HG02973 (cell line): Measurements from ENCODE around the gene INIP.
"Not testable (repeated sequence)": the region's sequence is repeated elsewhere in the genome, so short reads cannot be mapped to it uniquely, and the experiment has no call there.

ENCODE experiments used
- ATAC-seq: cut with Tn5 transposase; IDR thresholded peaks from one replicate; pipeline ENCODE4 v1.9.1; 2021; ENCODE audit warnings: moderate library complexity; ENCODE audit not compliant: unreplicated experiment

The INIP gene

DNA sequence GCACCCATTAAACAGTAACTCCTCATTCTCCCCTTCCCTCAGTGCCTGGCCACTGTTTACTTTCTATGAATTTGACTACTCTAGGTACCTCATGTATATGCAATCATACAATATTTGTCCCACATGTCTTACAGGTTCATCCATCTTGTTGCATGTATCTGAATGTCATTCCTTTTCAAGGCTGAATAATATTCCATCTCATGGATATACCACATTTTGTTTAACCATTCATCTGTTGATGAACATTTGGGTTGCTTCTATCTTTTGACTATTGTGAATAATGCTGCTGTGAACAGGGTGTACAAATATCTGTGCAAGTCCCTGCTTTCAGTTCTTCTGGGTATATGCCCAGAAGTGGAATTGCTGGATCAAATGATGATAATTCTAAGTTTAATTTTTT, 40.9 kb downstream of the INIP start:
- no peak for ATAC-seq

DNA sequence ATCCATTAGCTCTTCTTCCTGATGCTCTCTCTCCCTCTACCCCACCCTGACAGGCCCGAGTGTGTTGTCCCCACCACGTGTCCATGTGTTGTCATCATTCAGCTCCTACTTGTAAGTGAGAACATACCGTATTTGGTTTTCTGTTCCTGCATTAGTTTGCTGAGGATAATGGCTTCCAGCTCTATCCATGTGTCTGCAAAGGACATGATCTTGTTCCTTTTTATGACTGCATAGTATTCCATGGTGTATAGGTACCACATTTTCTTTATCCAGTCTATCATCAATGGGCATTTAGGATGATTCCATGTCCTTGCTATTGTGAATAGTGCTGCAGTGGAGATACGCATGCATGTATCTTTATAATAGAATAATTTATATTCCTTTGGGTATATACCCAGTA, 44.7 kb downstream of the INIP start:
- not testable (repeated sequence) for ATAC-seq

DNA sequence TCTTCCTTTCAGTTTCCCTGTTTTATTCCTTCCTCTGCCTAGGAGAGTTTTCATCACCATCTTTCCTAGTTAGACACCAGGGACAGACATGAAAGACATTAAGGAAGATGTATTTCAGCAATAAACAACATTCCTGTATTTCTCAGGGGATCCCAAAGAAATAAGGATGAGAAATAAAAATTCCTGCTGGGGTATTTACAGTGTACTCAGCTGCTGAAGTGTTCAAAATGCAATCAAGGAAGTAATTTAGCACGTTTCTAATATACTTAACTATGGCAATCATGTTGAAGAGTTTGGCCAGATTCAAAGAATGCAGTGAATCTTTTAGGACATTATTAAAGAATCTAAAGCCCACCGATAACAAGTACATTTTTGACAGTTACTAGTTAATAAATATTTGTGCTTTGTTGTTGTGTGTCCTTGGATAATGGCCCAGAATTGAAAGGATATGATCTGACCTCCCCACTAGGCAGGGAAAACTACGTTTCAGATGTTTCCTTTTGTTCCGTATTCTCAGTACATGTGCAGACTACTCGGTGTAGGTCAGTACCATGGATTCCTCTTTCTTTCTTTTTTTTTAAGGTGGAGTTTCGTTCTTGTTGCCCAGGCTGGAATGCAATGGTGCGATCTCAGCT, 46.8 kb downstream of the INIP start:
- no peak for ATAC-seq

DNA sequence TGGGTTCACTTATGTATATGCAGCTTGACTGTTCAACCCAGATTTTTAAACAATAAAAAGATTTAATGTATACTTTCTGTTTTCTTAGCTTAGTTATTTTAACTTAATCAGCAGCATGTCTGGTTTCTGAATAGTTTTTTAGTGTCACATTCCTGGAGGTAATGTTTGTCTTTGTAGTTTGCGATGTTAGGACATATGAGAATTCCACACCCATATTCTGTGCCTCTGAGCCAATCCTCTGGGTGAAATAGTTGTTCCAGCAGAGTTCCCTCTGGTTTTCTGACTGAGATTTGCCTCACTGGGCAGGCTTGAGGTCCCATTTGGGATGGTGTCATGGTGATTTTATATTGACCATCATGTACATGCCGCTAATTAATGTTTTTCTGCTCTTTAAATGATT, 48.6 kb downstream of the INIP start:
- no peak for ATAC-seq

DNA sequence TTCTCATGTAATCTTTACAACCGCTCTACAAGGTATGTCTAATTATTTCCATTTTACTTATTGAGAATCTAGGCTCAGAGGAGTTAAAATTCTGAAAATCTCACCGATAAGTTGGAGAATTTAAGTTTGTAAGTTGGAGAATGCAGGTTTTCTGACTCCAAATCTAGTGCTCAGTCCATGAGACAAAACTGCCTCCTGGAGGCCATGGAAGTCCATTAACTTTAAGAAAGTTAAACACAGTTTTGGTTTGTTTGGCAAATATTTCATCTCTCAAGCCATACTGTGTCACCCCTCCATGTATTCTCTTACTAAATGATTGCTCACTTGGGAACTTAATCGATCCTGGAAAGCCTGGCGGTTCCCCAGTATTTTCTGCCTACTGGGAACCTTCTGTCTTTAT, 52.6 kb downstream of the INIP start:
- no peak for ATAC-seq

DNA sequence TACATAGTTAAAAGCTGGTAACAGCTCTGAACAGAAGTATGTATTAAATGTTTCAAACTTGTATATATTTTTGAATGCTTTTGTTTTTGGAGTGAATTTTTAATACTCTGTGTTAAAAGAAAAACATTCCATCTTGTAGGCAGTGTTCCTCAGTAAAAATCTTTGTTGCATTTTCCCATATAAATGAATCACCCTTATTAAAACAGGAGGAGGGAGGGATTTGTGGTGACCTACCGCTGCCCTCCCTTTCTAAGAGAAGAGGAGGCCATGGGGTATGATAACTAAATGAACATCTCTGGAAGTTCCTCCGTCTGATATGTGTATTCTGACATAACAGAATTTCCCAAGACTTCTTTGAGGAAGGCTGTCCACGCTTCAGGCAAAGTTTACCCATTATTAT, 53.4 kb downstream of the INIP start:
- no peak for ATAC-seq

DNA sequence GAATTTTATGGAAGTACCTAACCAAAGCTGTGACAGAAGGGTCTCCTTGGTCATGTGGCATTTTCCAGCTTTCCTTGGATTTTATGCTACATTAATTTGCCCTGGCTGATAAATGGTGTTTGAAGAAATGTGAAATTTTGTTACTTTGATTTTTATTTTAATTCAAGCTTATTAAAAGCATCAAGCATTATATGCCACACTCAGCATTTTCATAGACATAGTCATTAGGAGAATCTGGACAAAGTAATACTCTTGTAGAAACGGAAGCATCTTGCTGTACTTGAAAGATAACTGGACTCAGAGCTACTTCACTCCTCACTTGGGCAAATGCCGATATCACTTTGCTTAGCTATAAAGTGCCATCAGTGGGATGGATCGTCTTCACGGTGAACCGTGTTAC, 54.2 kb downstream of the INIP start:
- ATAC-seq = no peak

DNA sequence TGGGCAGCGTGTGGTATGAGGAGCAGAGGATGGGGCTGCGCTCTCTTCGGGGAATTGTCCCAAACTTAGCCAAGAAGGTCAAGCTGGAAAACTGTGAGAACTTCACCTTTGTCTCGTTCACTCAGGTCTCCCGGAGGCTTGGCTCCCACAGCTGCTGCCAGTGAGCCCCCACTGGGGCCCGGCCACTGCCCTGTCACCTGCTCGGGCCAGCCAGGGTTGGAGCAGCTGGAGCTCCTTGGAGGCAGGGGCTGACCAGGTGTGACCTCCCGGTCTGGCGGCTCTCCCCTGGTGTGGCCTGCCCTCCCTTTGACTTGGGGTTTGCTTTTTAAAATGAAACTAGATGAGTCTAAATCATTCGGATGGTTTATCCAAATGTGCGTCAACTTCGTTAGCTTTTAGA, 58.0 kb downstream of the INIP start:
- ATAC-seq = no peak

DNA sequence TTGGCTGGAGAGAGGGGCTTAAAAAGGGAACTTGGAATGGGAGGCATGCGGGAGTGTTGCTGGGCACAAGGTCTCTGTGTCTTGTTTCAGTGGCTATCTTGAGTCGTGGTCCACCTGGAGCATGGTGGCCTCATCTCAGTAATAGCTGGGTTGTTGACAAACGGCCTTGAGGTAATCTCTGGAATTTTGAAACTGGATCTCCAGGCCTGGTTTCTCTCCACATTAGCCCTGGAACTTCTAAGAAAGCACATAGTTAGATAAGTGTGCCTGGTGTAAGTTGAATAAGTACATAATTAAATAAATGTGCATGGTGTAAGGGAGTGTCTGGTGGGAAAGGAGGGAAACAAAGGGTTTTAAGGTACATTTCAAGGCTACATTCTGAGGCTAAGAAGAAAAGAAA, 62.2 kb downstream of the INIP start:
- ATAC-seq = no peak

DNA sequence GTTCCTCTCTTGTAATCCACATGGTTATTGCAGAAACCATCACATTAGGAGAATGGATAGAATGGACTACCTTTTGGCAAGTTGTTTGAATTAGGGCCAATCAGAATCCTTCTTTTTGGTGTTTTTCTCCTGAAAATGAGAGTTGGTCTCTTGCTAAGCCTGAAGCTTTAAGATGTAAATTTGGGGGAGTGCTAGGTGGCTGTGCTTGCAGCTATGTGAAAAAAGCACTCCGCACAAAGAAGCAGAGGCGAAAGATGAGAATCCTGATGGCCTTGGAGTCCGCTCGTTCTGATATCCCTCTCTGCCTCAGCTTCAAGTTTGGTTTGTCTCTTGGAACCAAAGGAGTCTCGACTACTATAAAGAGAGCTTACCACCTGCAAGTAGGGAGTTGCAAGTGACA, 63.6 kb downstream of the INIP start:
- no peak for ATAC-seq

DNA sequence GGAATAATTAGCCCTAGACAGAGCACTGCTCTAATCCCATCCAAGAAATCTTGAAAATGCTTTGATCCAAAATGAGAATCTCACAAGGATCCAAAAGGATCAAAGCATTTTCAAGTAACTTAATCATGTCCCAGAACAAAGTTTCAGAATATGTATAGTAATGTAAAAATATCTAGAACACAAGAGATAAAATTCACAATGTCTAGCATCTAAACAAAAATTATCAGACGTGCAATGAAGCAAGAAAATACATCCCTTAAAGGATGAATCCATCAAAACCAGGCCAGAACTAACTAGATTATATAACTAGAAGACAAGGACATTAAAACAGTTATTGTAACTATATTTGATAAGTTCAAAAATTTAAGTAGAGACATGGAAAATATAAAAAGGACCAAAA, 69.3 kb downstream of the INIP start:
- no peak for ATAC-seq

DNA sequence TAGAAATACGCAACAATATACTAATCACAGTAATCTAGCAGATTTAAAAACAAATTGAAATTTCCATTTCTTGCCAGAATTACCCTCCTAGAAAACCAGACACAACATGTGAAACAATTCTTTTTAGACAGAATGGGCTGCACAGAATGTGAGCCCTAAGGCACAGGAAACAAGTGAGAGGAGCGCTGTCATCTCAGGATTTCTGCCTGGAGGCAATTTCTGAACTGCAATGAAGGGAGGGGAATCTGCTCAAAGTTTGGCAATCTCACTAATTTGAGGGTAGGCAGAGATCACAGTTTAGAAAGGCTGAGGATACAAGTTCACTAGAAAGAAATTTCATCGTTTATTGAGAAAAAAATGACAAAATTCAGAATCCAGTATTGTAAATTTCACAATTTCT, 70.3 kb downstream of the INIP start:
- no peak for ATAC-seq

DNA sequence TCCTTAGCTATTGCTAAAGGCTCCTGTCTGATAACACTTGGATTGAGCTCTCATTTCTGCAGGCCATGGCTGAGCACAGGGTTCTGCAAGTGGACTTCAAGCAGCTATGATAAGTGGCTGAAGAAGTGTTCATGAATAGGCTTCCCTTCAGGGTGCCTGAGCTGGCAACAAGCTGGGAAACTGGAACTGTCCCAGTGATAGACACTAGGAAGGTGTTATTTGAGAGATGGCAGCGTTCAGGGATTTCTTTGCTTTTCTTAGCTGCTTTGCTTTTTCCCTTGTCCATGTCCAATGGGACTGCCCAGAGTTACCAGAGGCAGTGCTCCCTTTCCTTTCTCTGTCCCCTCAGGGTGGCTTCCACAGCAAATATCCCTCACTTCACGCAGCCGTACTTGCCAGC, 75.8 kb downstream of the INIP start:
- ATAC-seq = no peak

DNA sequence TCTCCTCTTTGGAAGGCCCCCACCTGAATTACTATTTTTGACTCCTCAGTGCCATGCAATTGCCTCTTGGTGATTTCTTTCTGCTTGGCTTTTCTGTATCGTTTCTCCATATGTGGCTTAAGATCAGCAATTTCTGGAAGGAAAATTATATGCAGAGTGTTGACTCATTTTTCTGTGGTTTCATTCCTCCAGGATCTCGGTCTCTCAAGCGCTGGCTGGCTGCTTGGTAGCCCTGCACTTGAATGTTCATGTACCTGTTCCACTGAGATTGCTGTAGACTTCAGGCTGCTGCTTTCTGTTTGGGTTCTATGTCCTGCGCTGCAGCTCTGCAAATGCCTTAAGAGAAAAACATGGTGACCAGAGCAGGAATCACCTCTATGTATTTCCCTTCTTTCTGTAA, 77.6 kb downstream of the INIP start:
- ATAC-seq = no peak
